ENCODE measurements around the gene PTPRG. TPM values are rescaled to one million over a fixed set of nuclear protein-coding genes. Genes with fewer than 3 reads are reported as not detected.

Gene PTPRG
- total and polyA plus RNA-seq, 5 experiments from 2014 or later = not detected

GRCh38 chr3:61980041-61980440 is 418.7 kb downstream of the PTPRG start:
- Mint-ChIP-seq H3K4me3 (no peak overlapping the region), H3K9me3 (peaks cover 0 to 3% (median 0%) of the 10 kb centered on the region in 9 donors), H3K27ac (no peak overlapping the region), H3K27me3 (peaks cover 0 to 4% (median 0%) of the 10 kb centered on the region in 5 donors), H3K36me3 (no peaks in the 10 kb centered on the region), H3K4me1 (no peaks in the 10 kb centered on the region)
- POLR2A ChIA-PET = no interaction called here
- DNase-seq (no peak), ATAC-seq (no peak)

DNA sequence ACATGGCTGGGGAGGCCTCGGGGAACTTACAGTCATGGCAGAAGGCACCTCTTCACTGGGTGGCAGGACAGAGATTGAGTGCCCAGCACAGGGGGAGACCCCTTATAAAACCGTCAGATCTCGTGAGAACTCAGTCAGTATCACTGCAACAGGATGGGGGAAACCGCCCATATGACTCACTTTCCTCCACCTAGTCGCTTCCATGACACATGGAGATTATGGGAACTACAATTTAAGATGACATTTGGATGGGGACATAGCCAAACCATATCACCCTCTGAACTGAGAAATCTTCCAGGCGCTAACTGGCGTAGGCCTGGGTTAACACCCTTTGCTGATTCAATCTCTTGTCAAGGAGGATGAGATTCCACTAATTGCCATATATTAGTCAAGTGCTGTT is 419.7 kb downstream of the PTPRG start:
- no peaks in the 10 kb centered on the region for H3K4me1 Mint-ChIP-seq
- peaks cover 0 to 4% (median 0%) of the 10 kb centered on the region in 5 donors for H3K27me3 Mint-ChIP-seq
- H3K27ac Mint-ChIP-seq = no peak overlapping the region
- no peaks in the 10 kb centered on the region for H3K36me3 Mint-ChIP-seq
- no peak overlapping the region for H3K4me3 Mint-ChIP-seq
- POLR2A ChIA-PET = no interaction called here
- H3K9me3 Mint-ChIP-seq = peaks cover 0 to 3% (median 0%) of the 10 kb centered on the region in 9 donors
- no peak for DNase-seq
- no peak for ATAC-seq

DNA sequence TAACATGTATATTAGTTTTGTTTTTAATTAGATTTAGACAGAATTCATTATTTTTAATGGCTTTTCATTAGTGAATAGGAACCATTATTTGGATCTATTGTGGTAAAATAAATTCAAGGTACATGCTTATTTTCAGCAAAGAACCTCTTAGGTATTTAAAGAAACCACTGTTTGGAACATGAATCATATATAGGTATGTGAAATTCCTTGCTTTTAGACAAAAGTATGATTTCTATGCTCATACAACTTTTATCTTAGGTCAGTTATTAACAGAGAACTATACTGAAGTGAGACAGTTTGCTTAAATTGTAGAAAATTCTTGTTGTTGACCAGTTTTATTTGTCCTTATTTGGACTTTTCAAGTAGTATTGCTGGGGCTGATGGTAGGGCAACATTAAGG is 422.1 kb downstream of the PTPRG start:
- POLR2A ChIA-PET = no interaction called here
- H3K27ac Mint-ChIP-seq = no peak overlapping the region

GRCh38 chr3:61985020-61985419 is 423.6 kb downstream of the PTPRG start:
- Mint-ChIP-seq H3K27ac (no peak overlapping the region), H3K9me3 (peaks cover 0 to 3% (median 0%) of the 10 kb centered on the region in 9 donors), H3K27me3 (peaks cover 0 to 4% (median 0%) of the 10 kb centered on the region in 5 donors), H3K4me1 (no peaks in the 10 kb centered on the region), H3K36me3 (no peaks in the 10 kb centered on the region), H3K4me3 (no peak overlapping the region)
- DNase-seq (no peak), ATAC-seq (no peak)
- POLR2A ChIA-PET = no interaction called here

More for the DNA sequence above, 422.1 kb downstream of the PTPRG start:
- Mint-ChIP-seq H3K36me3 (no peaks in the 10 kb centered on the region), H3K4me3 (no peak overlapping the region), H3K27me3 (peaks cover 0 to 4% (median 0%) of the 10 kb centered on the region in 5 donors), H3K4me1 (no peaks in the 10 kb centered on the region), H3K9me3 (peaks cover 0 to 3% (median 0%) of the 10 kb centered on the region in 9 donors)
- no peak for DNase-seq
- ATAC-seq = no peak

DNA sequence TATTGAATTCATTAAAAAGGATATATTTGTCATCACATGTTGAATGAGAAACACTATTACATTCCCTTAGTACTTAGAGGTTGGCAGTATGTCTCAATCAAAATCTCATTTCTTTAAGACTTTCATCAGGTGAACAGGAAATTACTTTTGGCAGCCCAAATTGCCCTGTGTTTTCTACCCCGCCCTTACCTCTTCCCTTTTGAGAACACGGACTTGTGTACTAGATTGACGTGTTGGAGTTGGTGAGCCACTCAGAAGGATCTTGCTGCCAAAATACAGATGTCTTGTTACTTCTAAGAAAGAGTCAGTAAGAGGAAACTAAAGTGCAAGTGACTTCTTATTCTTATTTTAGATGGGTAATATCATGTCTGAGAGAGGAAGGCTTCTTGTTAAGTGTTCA is 425.1 kb downstream of the PTPRG start:
- Mint-ChIP-seq H3K9me3 (peaks cover 0 to 3% (median 0%) of the 10 kb centered on the region in 9 donors), H3K36me3 (no peaks in the 10 kb centered on the region), H3K27me3 (peaks cover 0 to 4% (median 0%) of the 10 kb centered on the region in 5 donors), H3K4me1 (no peaks in the 10 kb centered on the region), H3K27ac (no peak overlapping the region), H3K4me3 (no peak overlapping the region)
- POLR2A ChIA-PET = no interaction called here
- DNase-seq (no peak), ATAC-seq (no peak)

DNA sequence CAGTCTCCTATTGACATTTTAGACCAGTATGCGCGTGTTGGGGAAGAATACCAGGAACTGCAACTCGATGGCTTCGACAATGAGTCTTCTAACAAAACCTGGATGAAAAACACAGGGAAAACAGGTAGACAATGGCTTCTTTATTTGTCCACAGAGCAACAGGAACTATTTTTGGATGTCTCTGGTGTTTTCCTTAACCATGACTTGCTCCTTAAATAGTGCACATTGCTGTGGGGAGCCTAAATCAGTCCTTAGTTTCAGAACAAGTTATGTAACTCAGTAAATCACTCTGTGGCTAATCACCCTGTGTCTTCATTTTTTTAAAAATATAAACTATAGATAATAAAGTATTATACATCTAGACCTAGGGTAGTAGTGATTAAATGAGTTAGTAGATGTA is 428.3 kb downstream of the PTPRG start:
- Mint-ChIP-seq H3K27me3 (peaks cover 0 to 1% (median 0%) of the 10 kb centered on the region in 5 donors), H3K4me1 (no peaks in the 10 kb centered on the region), H3K4me3 (no peak overlapping the region), H3K36me3 (no peaks in the 10 kb centered on the region), H3K9me3 (peaks cover 0 to 1% (median 0%) of the 10 kb centered on the region in 9 donors), H3K27ac (no peak overlapping the region)
- no peak for ATAC-seq
- no peak for DNase-seq
- POLR2A ChIA-PET = no interaction called here

DNA sequence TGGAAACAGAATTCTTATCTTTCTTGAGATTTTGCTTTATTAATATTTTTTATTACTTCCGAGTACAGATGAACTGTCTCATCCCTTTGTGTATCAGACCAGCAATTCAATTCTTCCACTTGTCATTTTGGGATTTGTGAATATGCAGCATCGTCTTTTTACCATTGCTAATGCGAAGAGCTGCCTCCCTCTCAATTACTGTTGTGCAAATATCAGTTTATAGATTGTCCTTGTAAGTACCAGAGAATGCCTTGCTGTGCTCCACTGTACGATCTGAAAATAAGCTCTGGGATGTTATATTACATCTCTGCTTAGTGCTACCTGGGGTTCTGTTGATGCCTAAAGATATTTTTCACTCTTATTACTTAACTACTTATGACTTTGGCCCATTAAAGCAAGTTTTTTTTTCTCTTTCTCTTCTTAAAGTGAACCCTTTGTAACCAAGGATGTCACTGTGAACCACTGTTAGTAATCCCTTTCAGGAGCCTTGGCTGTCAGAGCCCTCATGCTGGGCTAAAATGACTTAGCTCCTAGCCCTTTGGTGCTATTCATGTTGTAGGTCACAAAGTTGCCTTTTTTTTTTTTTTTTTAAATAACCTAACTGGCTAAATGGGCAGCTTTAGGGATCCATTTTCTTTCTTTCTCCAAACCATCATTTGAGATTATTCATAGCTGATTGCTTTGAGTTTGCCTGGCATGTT is 429.1 kb downstream of the PTPRG start:
- DNase-seq (no peak), ATAC-seq (no peak)
- Mint-ChIP-seq H3K27me3 (peaks cover 0 to 2% (median 0%) of the 10 kb centered on the region in 5 donors), H3K9me3 (peaks cover 0 to 1% (median 0%) of the 10 kb centered on the region in 9 donors), H3K4me3 (no peak overlapping the region), H3K36me3 (no peaks in the 10 kb centered on the region), H3K4me1 (no peaks in the 10 kb centered on the region), H3K27ac (no peak overlapping the region)
- POLR2A ChIA-PET = no interaction called here

GRCh38 chr3:61991706-61992105 is 430.3 kb downstream of the PTPRG start:
- Mint-ChIP-seq H3K4me3 (no peak overlapping the region), H3K4me1 (no peaks in the 10 kb centered on the region), H3K36me3 (no peaks in the 10 kb centered on the region), H3K27ac (no peak overlapping the region), H3K27me3 (peaks cover 0 to 11% (median 0%) of the 10 kb centered on the region in 5 donors), H3K9me3 (peaks cover 0 to 9% (median 0%) of the 10 kb centered on the region in 9 donors)
- ATAC-seq = no peak
- POLR2A ChIA-PET = no interaction called here
- no peak for DNase-seq

GRCh38 chr3:61996366-61996765 is 435.0 kb downstream of the PTPRG start:
- Mint-ChIP-seq H3K27ac (no peak overlapping the region), H3K36me3 (no peaks in the 10 kb centered on the region), H3K27me3 (peaks cover 0 to 21% (median 5%) of the 10 kb centered on the region in 5 donors), H3K4me1 (no peaks in the 10 kb centered on the region), H3K4me3 (no peak overlapping the region), H3K9me3 (peaks cover 0 to 13% (median 0%) of the 10 kb centered on the region in 9 donors)
- ATAC-seq (no peak), DNase-seq (no peak)
- POLR2A ChIA-PET = no interaction called here

DNA sequence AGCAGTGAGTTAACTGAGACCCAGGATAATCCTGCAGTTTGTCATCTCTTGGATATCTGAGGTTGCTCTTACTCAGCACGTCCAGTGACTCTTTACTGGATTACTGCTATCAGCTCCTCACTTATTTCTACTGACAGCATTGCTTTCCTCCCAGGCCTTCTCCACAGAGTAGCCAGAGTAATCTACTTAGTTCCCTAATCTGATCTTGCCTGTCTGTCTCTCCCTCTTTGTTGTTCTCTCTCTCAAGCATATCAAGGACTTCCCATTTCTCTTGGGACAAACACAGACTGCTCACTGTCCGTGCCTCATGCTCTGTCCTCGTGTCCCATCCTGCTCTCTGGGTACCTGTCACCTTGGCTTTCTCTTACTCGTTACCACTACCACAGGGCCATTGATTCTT is 435.7 kb downstream of the PTPRG start:
- no peak for ATAC-seq
- Mint-ChIP-seq H3K36me3 (no peaks in the 10 kb centered on the region), H3K4me3 (no peak overlapping the region), H3K27me3 (peaks cover 0 to 21% (median 5%) of the 10 kb centered on the region in 5 donors), H3K27ac (no peak overlapping the region), H3K4me1 (no peaks in the 10 kb centered on the region), H3K9me3 (peaks cover 0 to 13% (median 0%) of the 10 kb centered on the region in 9 donors)
- no peak for DNase-seq
- POLR2A ChIA-PET = no interaction called here

GRCh38 chr3:62003835-62004234 is 442.5 kb downstream of the PTPRG start:
- POLR2A ChIA-PET = no interaction called here
- Mint-ChIP-seq H3K9me3 (peaks cover 0 to 2% (median 0%) of the 10 kb centered on the region in 9 donors), H3K27me3 (peaks cover 0 to 2% (median 0%) of the 10 kb centered on the region in 5 donors), H3K27ac (no peak overlapping the region), H3K36me3 (no peaks in the 10 kb centered on the region), H3K4me1 (peaks cover 0 to 2% (median 0%) of the 10 kb centered on the region in 4 donors), H3K4me3 (no peak overlapping the region)
- DNase-seq (no peak), ATAC-seq (no peak)

DNA sequence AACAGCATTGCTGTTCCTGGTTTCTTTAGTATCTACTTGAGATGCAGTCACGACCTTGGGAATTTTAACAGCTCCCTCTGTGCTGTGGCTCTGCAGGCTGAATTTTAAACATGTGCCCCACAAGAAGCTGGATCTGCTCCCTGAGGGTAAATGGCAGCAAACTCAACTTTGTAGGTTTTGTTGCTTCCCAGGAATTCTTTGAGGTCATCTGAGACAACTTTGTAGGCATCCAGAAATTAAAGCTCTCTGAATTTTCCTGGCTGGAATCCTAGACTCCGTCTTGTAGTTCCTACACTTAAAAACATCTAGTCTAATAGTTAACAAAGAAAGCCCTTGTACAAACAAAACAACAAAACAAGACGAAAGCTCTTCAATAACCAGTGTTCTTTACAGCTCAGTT is 445.7 kb downstream of the PTPRG start:
- DNase-seq (no peak), ATAC-seq (no peak)
- H3K4me1 Mint-ChIP-seq = peaks cover 0 to 2% (median 0%) of the 10 kb centered on the region in 4 donors
- peaks cover 0 to 3% (median 2%) of the 10 kb centered on the region in 5 donors for H3K27me3 Mint-ChIP-seq
- POLR2A ChIA-PET = no interaction called here
- H3K36me3 Mint-ChIP-seq = no peaks in the 10 kb centered on the region
- peaks cover 0 to 2% (median 0%) of the 10 kb centered on the region in 9 donors for H3K9me3 Mint-ChIP-seq
- no peak overlapping the region for H3K4me3 Mint-ChIP-seq
- no peak overlapping the region for H3K27ac Mint-ChIP-seq

DNA sequence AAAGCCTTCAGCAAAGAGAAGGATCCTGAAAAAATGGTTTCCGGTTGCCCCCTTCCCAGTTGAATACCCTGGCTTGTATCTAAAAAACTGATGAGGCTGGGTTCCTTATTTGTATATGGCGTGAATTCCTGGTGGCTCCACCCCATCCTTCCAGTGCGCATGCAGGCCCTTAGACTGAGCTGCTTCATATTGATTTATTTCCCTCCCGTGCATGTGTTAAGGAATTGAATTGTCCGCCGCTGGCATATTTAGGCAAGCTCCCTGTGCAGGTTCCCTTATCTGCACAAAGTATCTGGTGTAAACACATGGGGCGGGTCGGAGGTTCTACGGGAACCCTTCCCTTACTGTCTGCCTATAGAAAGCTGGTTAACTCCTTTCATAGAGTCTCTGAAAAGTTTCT is 449.6 kb downstream of the PTPRG start:
- ATAC-seq (no peak), DNase-seq (no peak)

DNA sequence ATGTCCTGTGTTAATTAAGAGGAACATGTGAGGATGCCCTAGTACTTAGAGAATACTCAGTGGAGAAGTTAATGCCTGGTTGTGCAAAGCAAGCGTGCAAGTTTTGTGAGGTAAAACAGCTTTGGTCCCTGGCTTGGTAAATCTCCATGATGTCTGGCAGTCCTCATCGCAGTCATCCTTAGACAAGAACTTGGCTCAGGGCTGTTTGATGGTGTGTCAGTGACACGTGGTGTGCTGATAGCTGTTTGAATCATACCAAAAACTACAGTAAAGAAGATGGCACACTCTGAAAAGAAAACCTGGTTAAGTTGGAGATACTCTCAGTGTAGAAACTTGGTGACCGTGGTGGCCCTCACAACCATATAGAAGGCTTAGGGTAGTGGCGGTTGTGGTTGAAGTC is 450.3 kb downstream of the PTPRG start:
- Mint-ChIP-seq H3K36me3 (no peaks in the 10 kb centered on the region), H3K4me3 (no peak overlapping the region), H3K27ac (no peak overlapping the region), H3K4me1 (peaks cover 0 to 1% (median 0%) of the 10 kb centered on the region in 4 donors), H3K9me3 (no peaks in the 10 kb centered on the region), H3K27me3 (peaks cover 0 to 3% (median 3%) of the 10 kb centered on the region in 5 donors)
- POLR2A ChIA-PET = no interaction called here
- ATAC-seq (no peak), DNase-seq (no peak)

More for the DNA sequence above, 449.6 kb downstream of the PTPRG start:
- Mint-ChIP-seq H3K4me1 (peaks cover 0 to 1% (median 0%) of the 10 kb centered on the region in 4 donors), H3K27ac (no peak overlapping the region), H3K27me3 (peaks cover 0 to 3% (median 2%) of the 10 kb centered on the region in 5 donors), H3K9me3 (no peaks in the 10 kb centered on the region), H3K36me3 (no peaks in the 10 kb centered on the region), H3K4me3 (no peak overlapping the region)
- POLR2A ChIA-PET = no interaction called here
